Colonic mucosa (tissue), 4 donors: ENCODE results near the gene SOX30. TPM values are rescaled to one million over a fixed set of nuclear protein-coding genes. Genes with fewer than 3 reads are reported as not detected.
A peak's percentile ranks its signal among the peaks of the same experiment; 100 is the strongest.

Experiments used
- DNase-seq: peaks from one replicate; pipeline ENCODE4 v3.0.0-alpha.2; 2020
- H3K27ac ChIP-seq: fragments of 200-600 bp; one replicate; pipeline ENCODE4 v1.8.0; 2021
- H3K27me3 ChIP-seq: fragments of 200-600 bp; one replicate; pipeline ENCODE4 v1.8.0; 2021
- H3K36me3 ChIP-seq: fragments of 200-600 bp; one replicate; pipeline ENCODE4 v1.8.0; 2021
- H3K4me1 ChIP-seq: fragments of 200-600 bp; one replicate; pipeline ENCODE4 v1.8.0; 2021; ENCODE audit warnings: mild to moderate bottlenecking
- H3K4me3 ChIP-seq: fragments of 200-600 bp; one replicate; pipeline ENCODE4 v1.8.0; 2021
- H3K9ac ChIP-seq, 2 donors: one replicate each; pipeline ENCODE4 v1.7.0; 2013; ENCODE audit warnings: control low read depth in 2 of 2, low read depth in 2 of 2, low read length in 2 of 2
- H3K9me3 ChIP-seq: fragments of 200-600 bp; one replicate; pipeline ENCODE4 v1.8.0; 2021
- intact Hi-C: fragments of 100-400 bp; cut with DNase I; formaldehyde crosslinking; loops from one replicate; pipeline ENCODE4 v1.14.1; 2022
- total RNA-seq, 2 donors: library from RNA; stranded (reverse); fragmentation: NEBNext Ultra II Directional in 1 of 2; extraction: Animal tissue kit (Norgen Biotek cat#: 25700) in 1 of 2; gene quantifications; one replicate each; pipeline ENCODE4 v1.2.1, GENCODE V29; 2021
- TF ChIP-seq, protein P1 (sequence below): fragments of 200-600 bp; IDR thresholded peaks from one replicate; pipeline ENCODE4 v1.8.0; 2022; ENCODE audit warnings: antibody characterized with exemption, mild to moderate bottlenecking
- donor health status: healthy.
- donor health status: DM: no; HTN: no; CAD: no.
- donor health status: DM: no; HTN: no; CAD: no.

Gene SOX30
- total RNA-seq, 2 donors from 2014 or later, result 0.08 to 0.42 TPM

GRCh38 chr5:157626831-157627230 lies 25.4 kb downstream of the SOX30 start:
- no peaks in the 10 kb centered on the region for H3K4me1 ChIP-seq
- no peaks in the 10 kb centered on the region for H3K9me3 ChIP-seq
- H3K36me3 ChIP-seq, result no peaks in the 10 kb centered on the region
- no peak overlapping the region for H3K27ac ChIP-seq
- intact Hi-C loops, result no loop called here
- DNase-seq, result no peak
- TF ChIP-seq, protein P1, sequence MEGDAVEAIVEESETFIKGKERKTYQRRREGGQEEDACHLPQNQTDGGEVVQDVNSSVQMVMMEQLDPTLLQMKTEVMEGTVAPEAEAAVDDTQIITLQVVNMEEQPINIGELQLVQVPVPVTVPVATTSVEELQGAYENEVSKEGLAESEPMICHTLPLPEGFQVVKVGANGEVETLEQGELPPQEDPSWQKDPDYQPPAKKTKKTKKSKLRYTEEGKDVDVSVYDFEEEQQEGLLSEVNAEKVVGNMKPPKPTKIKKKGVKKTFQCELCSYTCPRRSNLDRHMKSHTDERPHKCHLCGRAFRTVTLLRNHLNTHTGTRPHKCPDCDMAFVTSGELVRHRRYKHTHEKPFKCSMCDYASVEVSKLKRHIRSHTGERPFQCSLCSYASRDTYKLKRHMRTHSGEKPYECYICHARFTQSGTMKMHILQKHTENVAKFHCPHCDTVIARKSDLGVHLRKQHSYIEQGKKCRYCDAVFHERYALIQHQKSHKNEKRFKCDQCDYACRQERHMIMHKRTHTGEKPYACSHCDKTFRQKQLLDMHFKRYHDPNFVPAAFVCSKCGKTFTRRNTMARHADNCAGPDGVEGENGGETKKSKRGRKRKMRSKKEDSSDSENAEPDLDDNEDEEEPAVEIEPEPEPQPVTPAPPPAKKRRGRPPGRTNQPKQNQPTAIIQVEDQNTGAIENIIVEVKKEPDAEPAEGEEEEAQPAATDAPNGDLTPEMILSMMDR, result no peak
- H3K27me3 ChIP-seq, result no peaks in the 10 kb centered on the region
- no peak overlapping the region for H3K4me3 ChIP-seq
- H3K9ac ChIP-seq, result no peak overlapping the region

GRCh38 chr5:157624144-157624543 lies 28.1 kb downstream of the SOX30 start:
- H3K27ac ChIP-seq, result no peak overlapping the region
- peak overlapping the region in 1 of 2 donors; percentile 3 for H3K9ac ChIP-seq
- no peaks in the 10 kb centered on the region for H3K27me3 ChIP-seq
- DNase-seq, result no peak
- no peak overlapping the region for H3K4me3 ChIP-seq
- no peaks in the 10 kb centered on the region for H3K36me3 ChIP-seq
- H3K4me1 ChIP-seq, result no peaks in the 10 kb centered on the region
- TF ChIP-seq, protein P1, result no peak
- intact Hi-C loops, result no loop called here
- no peaks in the 10 kb centered on the region for H3K9me3 ChIP-seq

DNA sequence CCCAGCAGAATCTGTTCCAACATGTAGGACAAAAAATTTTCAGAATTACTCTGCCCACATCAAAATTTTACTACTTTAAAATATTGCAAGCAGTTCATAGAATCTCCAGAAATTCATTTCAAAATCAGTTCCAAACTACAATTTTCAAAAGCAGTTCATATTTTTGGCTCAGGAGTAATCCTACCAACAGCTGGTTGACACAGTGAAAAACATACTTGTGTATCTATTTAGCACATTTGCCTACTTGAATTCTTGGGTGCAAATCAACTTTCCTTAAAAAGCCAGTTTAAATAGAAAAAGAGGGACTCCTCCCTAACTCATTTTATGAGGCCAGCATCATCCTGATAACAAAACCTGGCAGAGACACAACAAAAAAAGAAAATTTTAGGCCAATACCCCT lies 31.5 kb downstream of the SOX30 start:
- TF ChIP-seq, protein P1, result no peak
- Histone ChIP-seq H3K27ac (no peak overlapping the region), H3K27me3 (no peaks in the 10 kb centered on the region), H3K9ac (no peak overlapping the region), H3K4me1 (no peaks in the 10 kb centered on the region), H3K4me3 (no peak overlapping the region), H3K36me3 (no peaks in the 10 kb centered on the region), H3K9me3 (no peaks in the 10 kb centered on the region)
- DNase-seq, result no peak
- intact Hi-C loops, result no loop called here

DNA sequence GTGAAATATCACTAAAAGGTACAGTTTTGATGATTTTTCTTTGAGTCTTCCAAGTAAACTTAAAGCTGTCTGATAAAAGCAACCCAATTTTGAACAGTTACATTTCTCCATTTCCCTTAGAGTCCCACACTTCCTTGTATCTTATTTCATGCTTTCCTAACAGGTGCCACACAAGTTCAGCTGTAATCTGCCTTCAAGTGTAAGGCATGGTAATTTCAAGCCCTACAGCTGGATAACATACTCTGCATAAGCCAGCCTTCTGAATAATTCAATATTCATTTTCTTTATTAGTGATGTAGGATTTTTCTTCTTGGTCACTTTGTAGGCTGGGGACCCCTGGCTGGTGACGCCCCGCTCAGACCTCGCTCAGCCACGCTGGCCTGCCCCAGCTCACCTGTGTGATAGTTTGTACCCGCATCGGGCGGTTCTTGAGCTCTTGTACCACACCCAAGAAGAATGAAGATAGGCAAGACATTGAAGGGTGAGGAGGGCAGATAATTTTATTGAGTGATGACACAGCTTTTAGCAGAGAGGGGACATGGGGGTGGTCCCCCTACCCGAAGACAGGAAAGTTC lies 34.0 kb downstream of the SOX30 start:
- no peaks in the 10 kb centered on the region for H3K27me3 ChIP-seq
- no peak overlapping the region for H3K9ac ChIP-seq
- TF ChIP-seq, protein P1, result no peak
- no peaks in the 10 kb centered on the region for H3K36me3 ChIP-seq
- intact Hi-C loops, result no loop called here
- H3K27ac ChIP-seq, result no peak overlapping the region
- no peaks in the 10 kb centered on the region for H3K9me3 ChIP-seq
- no peak for DNase-seq
- no peaks in the 10 kb centered on the region for H3K4me1 ChIP-seq
- no peak overlapping the region for H3K4me3 ChIP-seq

GRCh38 chr5:157616785-157617184 lies 35.5 kb downstream of the SOX30 start:
- H3K4me1 ChIP-seq, result no peaks in the 10 kb centered on the region
- H3K36me3 ChIP-seq, result no peaks in the 10 kb centered on the region
- TF ChIP-seq, protein P1, result no peak
- no peak overlapping the region for H3K9ac ChIP-seq
- H3K27ac ChIP-seq, result no peak overlapping the region
- intact Hi-C loops, result no loop called here
- no peak for DNase-seq
- H3K4me3 ChIP-seq, result no peak overlapping the region
- H3K9me3 ChIP-seq, result no peaks in the 10 kb centered on the region
- no peaks in the 10 kb centered on the region for H3K27me3 ChIP-seq
